HEK293 (cell line): Measurements from ENCODE around the gene MDN1.

ENCODE experiments used
- SETDB1 ChIP-seq: IDR thresholded peaks from one replicate; pipeline ENCODE4 v1.6.1; 2017; ENCODE audit warnings: mild to moderate bottlenecking, low read length, moderate library complexity, mixed read lengths; ENCODE audit not compliant: insufficient read length
- ZBTB20 ChIP-seq: fragments of 450-650 bp; formaldehyde crosslinking; IDR thresholded peaks from 2 replicates; pipeline ENCODE4 v1.5.1; 2016; ENCODE audit warnings: missing biosample characterization, missing genetic modification characterization
- ZNF2 ChIP-seq: fragments of 450-650 bp; formaldehyde crosslinking; IDR thresholded peaks from 2 replicates; pipeline ENCODE4 v1.5.1; 2016; ENCODE audit warnings: missing biosample characterization, missing genetic modification characterization
- ZNF274 ChIP-seq, 2 experiments: fragments of 200-500 bp in 1 of 2; fragments of 450-650 bp in 1 of 2; sonication (Bioruptor generic) in 1 of 2; formaldehyde crosslinking in 1 of 2; IDR thresholded peaks; 2 replicates each; pipeline versions ENCODE4 v1.5.1 to v1.6.1; 2014 to 2016; ENCODE audit warnings: borderline replicate concordance in 1 of 2, inconsistent platforms in 1 of 2, low read length in 1 of 2, missing biosample characterization in 1 of 2, missing genetic modification characterization in 1 of 2
- ZNF629 ChIP-seq: fragments of 450-650 bp; formaldehyde crosslinking; IDR thresholded peaks from 2 replicates; pipeline ENCODE4 v1.5.1; 2017; ENCODE audit warnings: missing biosample characterization, missing genetic modification characterization
- TF ChIP-seq, protein P1 (sequence below): fragments of 450-650 bp; formaldehyde crosslinking; IDR thresholded peaks from 2 replicates; pipeline ENCODE4 v1.5.1; 2016; ENCODE audit warnings: missing biosample characterization, missing genetic modification characterization
- TF ChIP-seq, protein P2 (sequence below): sonication (generic); formaldehyde crosslinking; IDR thresholded peaks from 2 replicates; pipeline ENCODE4 v1.8.1; 2022; ENCODE audit warnings: mild to moderate bottlenecking, moderate library complexity, missing genetic modification reagents
- TF ChIP-seq, protein P3 (sequence below): fragments of 450-650 bp; formaldehyde crosslinking; IDR thresholded peaks from 2 replicates; pipeline ENCODE4 v1.5.1; 2016; ENCODE audit warnings: missing biosample characterization, missing genetic modification characterization

DNA sequence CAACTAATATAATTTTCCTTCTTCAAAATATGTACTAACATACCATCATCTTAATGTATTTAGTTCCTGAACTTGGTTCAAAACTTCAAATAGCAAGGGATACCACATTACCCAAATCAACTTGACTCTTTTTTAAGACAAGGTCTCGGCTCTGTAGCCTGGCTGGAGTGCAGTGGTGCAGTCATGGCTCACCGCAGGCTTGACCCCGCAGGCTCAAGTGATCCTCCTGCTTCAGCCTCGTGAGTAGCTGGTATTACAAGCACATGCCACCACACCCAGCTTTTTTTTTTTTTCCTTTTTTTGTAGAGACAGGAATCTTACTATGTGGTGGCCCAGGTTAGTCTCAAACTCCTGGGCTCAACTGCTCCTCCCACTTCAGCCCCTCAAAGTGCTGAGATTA lies 125.2 kb downstream of the MDN1 start:
- TF ChIP-seq, protein P1, sequence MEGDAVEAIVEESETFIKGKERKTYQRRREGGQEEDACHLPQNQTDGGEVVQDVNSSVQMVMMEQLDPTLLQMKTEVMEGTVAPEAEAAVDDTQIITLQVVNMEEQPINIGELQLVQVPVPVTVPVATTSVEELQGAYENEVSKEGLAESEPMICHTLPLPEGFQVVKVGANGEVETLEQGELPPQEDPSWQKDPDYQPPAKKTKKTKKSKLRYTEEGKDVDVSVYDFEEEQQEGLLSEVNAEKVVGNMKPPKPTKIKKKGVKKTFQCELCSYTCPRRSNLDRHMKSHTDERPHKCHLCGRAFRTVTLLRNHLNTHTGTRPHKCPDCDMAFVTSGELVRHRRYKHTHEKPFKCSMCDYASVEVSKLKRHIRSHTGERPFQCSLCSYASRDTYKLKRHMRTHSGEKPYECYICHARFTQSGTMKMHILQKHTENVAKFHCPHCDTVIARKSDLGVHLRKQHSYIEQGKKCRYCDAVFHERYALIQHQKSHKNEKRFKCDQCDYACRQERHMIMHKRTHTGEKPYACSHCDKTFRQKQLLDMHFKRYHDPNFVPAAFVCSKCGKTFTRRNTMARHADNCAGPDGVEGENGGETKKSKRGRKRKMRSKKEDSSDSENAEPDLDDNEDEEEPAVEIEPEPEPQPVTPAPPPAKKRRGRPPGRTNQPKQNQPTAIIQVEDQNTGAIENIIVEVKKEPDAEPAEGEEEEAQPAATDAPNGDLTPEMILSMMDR (tag by site-specific recombination) = no peak
- TF ChIP-seq ZNF2 (tag by site-specific recombination) (no peak), SETDB1 (no peak), ZNF274 (IDR thresholded peaks at IDR 0.05; ENCODE audit: low read length) (no peak), ZNF274 (tag by site-specific recombination; IDR thresholded peaks at IDR 0.05; ENCODE audit: borderline replicate concordance) (no peak), ZBTB20 (tag by site-specific recombination) (no peak), ZNF629 (tag by site-specific recombination) (no peak)
- TF ChIP-seq, protein P2, sequence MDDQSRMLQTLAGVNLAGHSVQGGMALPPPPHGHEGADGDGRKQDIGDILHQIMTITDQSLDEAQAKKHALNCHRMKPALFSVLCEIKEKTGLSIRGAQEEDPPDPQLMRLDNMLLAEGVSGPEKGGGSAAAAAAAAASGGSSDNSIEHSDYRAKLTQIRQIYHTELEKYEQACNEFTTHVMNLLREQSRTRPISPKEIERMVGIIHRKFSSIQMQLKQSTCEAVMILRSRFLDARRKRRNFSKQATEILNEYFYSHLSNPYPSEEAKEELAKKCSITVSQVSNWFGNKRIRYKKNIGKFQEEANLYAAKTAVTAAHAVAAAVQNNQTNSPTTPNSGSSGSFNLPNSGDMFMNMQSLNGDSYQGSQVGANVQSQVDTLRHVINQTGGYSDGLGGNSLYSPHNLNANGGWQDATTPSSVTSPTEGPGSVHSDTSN = no peak
- TF ChIP-seq, protein P3, sequence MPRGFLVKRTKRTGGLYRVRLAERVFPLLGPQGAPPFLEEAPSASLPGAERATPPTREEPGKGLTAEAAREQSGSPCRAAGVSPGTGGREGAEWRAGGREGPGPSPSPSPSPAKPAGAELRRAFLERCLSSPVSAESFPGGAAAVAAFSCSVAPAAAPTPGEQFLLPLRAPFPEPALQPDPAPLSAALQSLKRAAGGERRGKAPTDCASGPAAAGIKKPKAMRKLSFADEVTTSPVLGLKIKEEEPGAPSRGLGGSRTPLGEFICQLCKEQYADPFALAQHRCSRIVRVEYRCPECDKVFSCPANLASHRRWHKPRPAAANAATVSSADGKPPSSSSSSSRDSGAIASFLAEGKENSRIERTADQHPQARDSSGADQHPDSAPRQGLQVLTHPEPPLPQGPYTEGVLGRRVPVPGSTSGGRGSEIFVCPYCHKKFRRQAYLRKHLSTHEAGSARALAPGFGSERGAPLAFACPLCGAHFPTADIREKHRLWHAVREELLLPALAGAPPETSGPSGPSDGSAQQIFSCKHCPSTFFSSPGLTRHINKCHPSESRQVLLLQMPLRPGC (tag by site-specific recombination) = no peak
